Measurements from ENCODE around the gene ZNF594.
"Not testable (repeated sequence)": the region's sequence is repeated elsewhere in the genome, so short reads cannot be mapped to it uniquely, and the experiment has no call there.

Gene ZNF594

GRCh38 chr17:5191541-5192417 is at the start of gene ZNF594:
TSS of gene ZNF594 (minus strand) at chr17:5191868. CDS start at chr17:5184256, 7,612 bp downstream.
- peak; percentile 90 for DNase-seq (ENCODE audit: extremely low read depth, low read depth)
- peak; percentile 75 for TF ChIP-seq CTCF (IDR thresholded peaks at IDR 0.05; ENCODE audit: low read depth, low read length)

GRCh38 chr17:5239769-5240168 is 48.1 kb upstream of the ZNF594 start:
- not testable (repeated sequence) for DNase-seq (ENCODE audit: extremely low read depth, low read depth)

- no peak for TF ChIP-seq CTCF (IDR thresholded peaks at IDR 0.05; ENCODE audit: low read depth, low read length)
- no peak for DNase-seq (ENCODE audit: extremely low read depth, low read depth)
Observed at GRCh38 chr17:5238333-5238732, 46.7 kb upstream of the ZNF594 start.

- no peak for DNase-seq (ENCODE audit: extremely low read depth, low read depth)
- peak; percentile 52 for TF ChIP-seq CTCF (IDR thresholded peaks at IDR 0.05; ENCODE audit: low read depth, low read length)
Observed at GRCh38 chr17:5237541-5238016, 45.9 kb upstream of the ZNF594 start.

GRCh38 chr17:5236938-5237540 is 45.4 kb upstream of the ZNF594 start:
- DNase-seq (ENCODE audit: extremely low read depth, low read depth): no peak

GRCh38 chr17:5234645-5235576 is 43.2 kb upstream of the ZNF594 start, which contains the start of gene SCIMP:
TSS of gene SCIMP (minus strand) at chr17:5234860. CDS start at chr17:5234755, 105 bp downstream.
- DNase-seq (ENCODE audit: extremely low read depth, low read depth): no peak
- TF ChIP-seq CTCF (IDR thresholded peaks at IDR 0.05; ENCODE audit: low read depth, low read length): no peak

More at GRCh38 chr17:5236938-5237540, 45.4 kb upstream of the ZNF594 start:
- TF ChIP-seq CTCF (IDR thresholded peaks at IDR 0.05; ENCODE audit: low read depth, low read length): no peak

- DNase-seq (ENCODE audit: extremely low read depth, low read depth): not testable (repeated sequence)
Observed at GRCh38 chr17:5233492-5233891, 41.8 kb upstream of the ZNF594 start.

Measured in AG09319 (cell line).